Breast epithelium (tissue), 3 donors: ENCODE results near the gene PEG3.

ENCODE experiments used
- POLR2A ChIP-seq: fragments of 450-650 bp; IDR thresholded peaks from one replicate; pipeline ENCODE4 v1.6.1; 2016; ENCODE audit warnings: antibody characterized with exemption, mild to moderate bottlenecking, moderate library complexity
- TF ChIP-seq, protein P1 (sequence below), 3 donors: fragments of 450-650 bp; IDR thresholded peaks; one replicate each; pipeline ENCODE4 v1.5.1; 2016 to 2017; ENCODE audit warnings: antibody characterized with exemption in 3 of 3, mild to moderate bottlenecking in 3 of 3, moderate library complexity in 3 of 3

DNA sequence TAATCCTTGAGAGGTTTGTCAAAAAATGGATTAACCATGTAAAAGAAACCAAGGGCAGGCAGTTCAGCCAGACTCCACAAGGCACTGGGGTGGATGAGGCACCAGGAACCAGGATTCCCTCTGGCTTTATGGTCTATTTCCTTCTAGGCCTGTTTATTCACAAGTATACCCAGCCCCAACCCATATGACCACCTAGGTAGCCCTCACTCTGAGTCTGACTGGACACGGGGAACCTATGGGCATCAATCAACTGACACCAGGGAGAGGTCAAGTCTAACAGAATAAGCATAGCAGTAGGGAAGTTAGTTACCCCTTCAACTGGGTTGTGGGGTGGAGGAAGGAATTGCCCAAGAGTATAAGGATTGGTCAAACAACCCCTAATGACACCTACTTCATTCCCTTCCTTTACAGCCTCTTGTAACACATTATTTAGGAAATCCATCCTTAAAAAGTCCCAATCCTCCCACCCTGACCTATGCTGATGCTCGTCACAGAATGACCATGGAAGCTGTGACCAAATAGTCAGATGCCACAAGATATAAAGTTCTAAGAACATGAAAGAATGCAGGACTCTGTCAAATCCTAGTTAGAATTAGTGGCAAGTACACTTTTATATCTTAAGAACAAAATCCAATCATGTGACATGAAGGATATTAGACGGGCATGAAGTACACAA is 31.7 kb downstream of the PEG3 start:
- TF ChIP-seq, protein P1, sequence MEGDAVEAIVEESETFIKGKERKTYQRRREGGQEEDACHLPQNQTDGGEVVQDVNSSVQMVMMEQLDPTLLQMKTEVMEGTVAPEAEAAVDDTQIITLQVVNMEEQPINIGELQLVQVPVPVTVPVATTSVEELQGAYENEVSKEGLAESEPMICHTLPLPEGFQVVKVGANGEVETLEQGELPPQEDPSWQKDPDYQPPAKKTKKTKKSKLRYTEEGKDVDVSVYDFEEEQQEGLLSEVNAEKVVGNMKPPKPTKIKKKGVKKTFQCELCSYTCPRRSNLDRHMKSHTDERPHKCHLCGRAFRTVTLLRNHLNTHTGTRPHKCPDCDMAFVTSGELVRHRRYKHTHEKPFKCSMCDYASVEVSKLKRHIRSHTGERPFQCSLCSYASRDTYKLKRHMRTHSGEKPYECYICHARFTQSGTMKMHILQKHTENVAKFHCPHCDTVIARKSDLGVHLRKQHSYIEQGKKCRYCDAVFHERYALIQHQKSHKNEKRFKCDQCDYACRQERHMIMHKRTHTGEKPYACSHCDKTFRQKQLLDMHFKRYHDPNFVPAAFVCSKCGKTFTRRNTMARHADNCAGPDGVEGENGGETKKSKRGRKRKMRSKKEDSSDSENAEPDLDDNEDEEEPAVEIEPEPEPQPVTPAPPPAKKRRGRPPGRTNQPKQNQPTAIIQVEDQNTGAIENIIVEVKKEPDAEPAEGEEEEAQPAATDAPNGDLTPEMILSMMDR (IDR thresholded peaks at IDR 0.05), result no peak
- TF ChIP-seq POLR2A, result no peak
